HEK293 (cell line): ENCODE results near the gene KLHL17.
"Not testable (repeated sequence)": the region's sequence is repeated elsewhere in the genome, so short reads cannot be mapped to it uniquely, and the experiment has no call there.

Experiments
- CTCF ChIA-PET: fragments of 350-600 bp; formaldehyde crosslinking; extraction: SDS; loops from one replicate; lab custom pipeline; 2021; ENCODE audit warnings: antibody characterized with exemption; lab: Yijun Ruan, JAX
- POLR2A ChIA-PET: fragments of 300-600 bp; formaldehyde crosslinking; extraction: SDS; loops from one replicate; lab custom pipeline; 2020; ENCODE audit warnings: antibody characterized with exemption, inconsistent platforms; lab: Yijun Ruan, JAX
- H3K27ac ChIP-seq: fragments of 200-500 bp; sonication (Bioruptor generic); 2 replicates; pipeline ENCODE4 v1.5.1; 2014; ENCODE audit warnings: low read depth, low read length, control low read depth, inconsistent platforms; ENCODE audit errors: extremely low read depth
- H3K36me3 ChIP-seq, 2 experiments: fragments of 200-500 bp in 1 of 2; sonication (Bioruptor generic) in 1 of 2; 1 replicate in 1 of 2; 2 replicates in 1 of 2; pipeline ENCODE4 v1.5.1; 2014 to 2017; ENCODE audit warnings: inconsistent platforms in 2 of 2, low read length in 2 of 2; ENCODE audit not compliant: control insufficient read depth in 2 of 2, insufficient read depth in 1 of 2
- H3K4me1 ChIP-seq: fragments of 200-500 bp; sonication (Bioruptor generic); 2 replicates; pipeline ENCODE4 v1.5.1; 2014; ENCODE audit warnings: mild to moderate bottlenecking, low read length, inconsistent platforms; ENCODE audit not compliant: control insufficient read depth, insufficient read depth
- H3K4me3 ChIP-seq: 2 replicates; pipeline ENCODE4 v1.5.1; 2011; ENCODE audit warnings: low read depth, mild to moderate bottlenecking, control low read depth, low read length, moderate library complexity
- H3K9me3 ChIP-seq: fragments of 200-500 bp; sonication (Bioruptor generic); 2 replicates; pipeline ENCODE4 v1.5.1; 2014; ENCODE audit warnings: low read depth, low read length, inconsistent platforms; ENCODE audit not compliant: control insufficient read depth, insufficient read depth
- GLIS1 ChIP-seq: fragments of 450-650 bp; formaldehyde crosslinking; IDR thresholded peaks from 2 replicates; pipeline ENCODE4 v1.5.1; 2016; ENCODE audit warnings: missing biosample characterization, missing genetic modification characterization
- OVOL3 ChIP-seq: fragments of 450-650 bp; formaldehyde crosslinking; IDR thresholded peaks from 2 replicates; pipeline ENCODE4 v1.5.1; 2016; ENCODE audit warnings: missing biosample characterization, missing genetic modification characterization
- ZBTB17 ChIP-seq: fragments of 450-650 bp; formaldehyde crosslinking; IDR thresholded peaks from 2 replicates; pipeline ENCODE4 v1.5.1; 2016; ENCODE audit warnings: missing biosample characterization, missing genetic modification characterization
- ZNF311 ChIP-seq: fragments of 450-650 bp; formaldehyde crosslinking; IDR thresholded peaks from 2 replicates; pipeline ENCODE4 v1.5.1; 2017; ENCODE audit warnings: missing biosample characterization, missing genetic modification characterization, borderline replicate concordance
- ZNF394 ChIP-seq: fragments of 450-650 bp; formaldehyde crosslinking; IDR thresholded peaks from 2 replicates; pipeline ENCODE4 v1.5.1; 2016; ENCODE audit warnings: missing biosample characterization, missing genetic modification characterization, mild to moderate bottlenecking, moderate library complexity, borderline replicate concordance
- ZNF501 ChIP-seq: fragments of 450-650 bp; formaldehyde crosslinking; IDR thresholded peaks from 2 replicates; pipeline ENCODE4 v1.5.1; 2016; ENCODE audit warnings: missing biosample characterization, missing genetic modification characterization
- ZNF658 ChIP-seq: fragments of 450-650 bp; formaldehyde crosslinking; IDR thresholded peaks from 2 replicates; pipeline ENCODE4; 2016; ENCODE audit warnings: missing biosample characterization, missing genetic modification characterization
- ZNF747 ChIP-seq: fragments of 450-650 bp; formaldehyde crosslinking; IDR thresholded peaks from 2 replicates; pipeline ENCODE4 v1.5.1; 2016; ENCODE audit warnings: missing biosample characterization, missing genetic modification characterization
- ZNF791 ChIP-seq: fragments of 450-650 bp; formaldehyde crosslinking; IDR thresholded peaks from 2 replicates; pipeline ENCODE4 v1.5.1; 2016; ENCODE audit warnings: missing biosample characterization, missing genetic modification characterization
- TF ChIP-seq, protein P1 (sequence below): fragments of 450-650 bp; formaldehyde crosslinking; IDR thresholded peaks from 2 replicates; pipeline ENCODE4 v1.5.1; 2017; ENCODE audit warnings: missing biosample characterization, missing genetic modification characterization
- TF ChIP-seq, protein P2 (sequence below): fragments of 450-650 bp; formaldehyde crosslinking; IDR thresholded peaks from 2 replicates; pipeline ENCODE4 v1.5.1; 2016; ENCODE audit warnings: missing biosample characterization, missing genetic modification characterization
- TF ChIP-seq, protein P3 (sequence below): fragments of 450-650 bp; formaldehyde crosslinking; IDR thresholded peaks from 2 replicates; pipeline ENCODE4 v1.5.1; 2016; ENCODE audit warnings: missing biosample characterization, missing genetic modification characterization, borderline replicate concordance
- TF ChIP-seq, protein P4 (sequence below): fragments of 450-650 bp; formaldehyde crosslinking; IDR thresholded peaks from 2 replicates; pipeline ENCODE4 v1.5.1; 2016; ENCODE audit warnings: missing biosample characterization, missing genetic modification characterization
- TF ChIP-seq, protein P5 (sequence below): fragments of 450-650 bp; formaldehyde crosslinking; IDR thresholded peaks from 2 replicates; pipeline ENCODE4 v1.5.1; 2016; ENCODE audit warnings: missing biosample characterization, missing genetic modification characterization
- TF ChIP-seq, protein P6 (sequence below): fragments of 450-650 bp; formaldehyde crosslinking; IDR thresholded peaks from 2 replicates; pipeline ENCODE4 v1.5.1; 2016; ENCODE audit warnings: missing biosample characterization, missing genetic modification characterization

KLHL17 gene

DNA sequence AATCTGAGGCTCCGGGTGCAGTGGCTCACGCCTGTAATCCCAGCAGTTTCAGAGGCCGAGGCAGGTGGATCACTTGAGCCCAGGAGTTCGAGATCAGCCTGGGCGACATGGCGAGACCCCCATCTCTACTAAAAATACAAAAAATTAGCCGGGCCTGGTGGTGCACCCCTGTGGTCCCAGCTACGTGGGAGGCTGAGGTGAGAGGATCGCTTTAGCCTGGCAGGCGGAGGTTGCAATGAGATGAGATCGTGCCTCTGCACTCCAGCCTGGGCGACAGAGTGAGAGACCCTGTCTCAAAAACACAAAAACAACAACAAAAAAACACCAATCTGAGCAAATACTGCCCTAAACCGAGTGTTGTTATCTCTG lies 52.3 kb downstream of the KLHL17 start:
- H3K9me3 ChIP-seq, H3K36me3 ChIP-seq, H3K27ac ChIP-seq, H3K4me1 ChIP-seq, H3K4me3 ChIP-seq: not testable (repeated sequence)
- CTCF ChIA-PET = interaction anchor here (0.6 to 3.0 kb wide), 3 partner anchors 11 to 57 kb away, joined by 3 to 20 read pairs (median 3); no protein-coding TSS in a partner anchor
- TF ChIP-seq GLIS1 (tag by site-specific recombination) (peak; percentile 26), ZBTB17 (tag by site-specific recombination) (0 out of 2 replicates have a peak, but pooled peaks have one; percentile 45)
- POLR2A ChIA-PET = interaction anchor here (0.7 to 2.2 kb wide), 4 partner anchors 11 to 335 kb away, joined by 4 to 11 read pairs (median 10); partner anchors contain the start of gene HES4

DNA sequence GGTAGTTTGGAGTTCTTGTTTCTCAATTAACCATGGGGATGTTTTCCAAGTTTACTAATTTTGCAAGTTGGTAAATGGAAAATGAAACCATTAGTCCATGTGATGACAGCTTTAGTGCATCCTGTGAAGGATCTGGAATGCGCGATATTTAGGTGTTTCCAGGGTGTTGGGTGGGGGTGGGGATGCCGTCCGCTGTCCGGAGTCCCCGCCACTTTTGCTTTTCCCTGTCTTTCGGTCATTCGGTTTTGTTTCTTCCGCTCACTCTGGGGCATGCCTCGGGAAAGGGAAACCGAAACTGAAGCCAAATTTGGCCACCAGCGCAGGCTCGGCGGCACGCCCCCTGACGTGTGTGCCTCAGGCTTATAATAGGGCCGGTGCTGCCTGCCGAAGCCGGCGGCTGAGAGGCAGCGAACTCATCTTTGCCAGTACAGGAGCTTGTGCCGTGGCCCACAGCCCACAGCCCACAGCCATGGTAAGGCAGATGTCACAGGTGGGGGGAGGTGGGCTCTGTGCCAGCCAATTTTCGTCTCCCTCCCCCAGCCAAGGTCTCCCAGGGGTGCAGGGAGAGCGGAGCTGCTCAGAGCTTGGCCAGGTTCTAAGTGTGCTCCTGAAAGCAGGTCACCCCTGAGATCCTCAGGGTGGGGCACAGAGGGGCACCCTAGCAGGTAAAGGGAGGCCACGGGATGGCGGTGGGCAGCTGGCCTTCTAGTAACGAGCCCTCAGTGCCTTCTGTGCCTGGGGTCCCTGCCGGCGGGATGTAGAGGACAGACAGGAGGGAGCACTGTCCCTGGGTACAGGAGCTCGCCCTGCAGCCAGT lies 52.9 kb downstream of the KLHL17 start, which contains the start of gene ISG15:
ISG15 (plus strand) TSS at position 393 of the 817 bp plus-strand sequence; CDS start at position 470, 77 bp downstream.
- peaks cover 2 to 4% of the 10 kb centered on the region in 2 experiments; a peak in 2 of 3 replicates for H3K36me3 ChIP-seq
- H3K27ac ChIP-seq = no peak within 1 kb of the TSS
- H3K4me1 ChIP-seq = no peaks in the 10 kb centered on the region
- H3K4me3 ChIP-seq = peak within 1 kb of the TSS; percentile 32
- H3K9me3 ChIP-seq = no peaks in the 10 kb centered on the region
- ChIA-PET CTCF (interaction anchor here (0.6 to 3.0 kb wide), 6 partner anchors 11 to 238 kb away, joined by 3 to 20 read pairs (median 3); no protein-coding TSS in a partner anchor), POLR2A (interaction anchor here (0.5 to 2.2 kb wide), 8 partner anchors 11 to 334 kb away, joined by 3 to 11 read pairs (median 4); partner anchors contain the start of genes HES4 and RNF223)
- TF ChIP-seq, protein P1, sequence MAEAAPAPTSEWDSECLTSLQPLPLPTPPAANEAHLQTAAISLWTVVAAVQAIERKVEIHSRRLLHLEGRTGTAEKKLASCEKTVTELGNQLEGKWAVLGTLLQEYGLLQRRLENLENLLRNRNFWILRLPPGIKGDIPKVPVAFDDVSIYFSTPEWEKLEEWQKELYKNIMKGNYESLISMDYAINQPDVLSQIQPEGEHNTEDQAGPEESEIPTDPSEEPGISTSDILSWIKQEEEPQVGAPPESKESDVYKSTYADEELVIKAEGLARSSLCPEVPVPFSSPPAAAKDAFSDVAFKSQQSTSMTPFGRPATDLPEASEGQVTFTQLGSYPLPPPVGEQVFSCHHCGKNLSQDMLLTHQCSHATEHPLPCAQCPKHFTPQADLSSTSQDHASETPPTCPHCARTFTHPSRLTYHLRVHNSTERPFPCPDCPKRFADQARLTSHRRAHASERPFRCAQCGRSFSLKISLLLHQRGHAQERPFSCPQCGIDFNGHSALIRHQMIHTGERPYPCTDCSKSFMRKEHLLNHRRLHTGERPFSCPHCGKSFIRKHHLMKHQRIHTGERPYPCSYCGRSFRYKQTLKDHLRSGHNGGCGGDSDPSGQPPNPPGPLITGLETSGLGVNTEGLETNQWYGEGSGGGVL (tag by site-specific recombination) = no peak
- TF ChIP-seq OVOL3 (tag by site-specific recombination) (no peak), ZNF311 (no peak), ZNF394 (tag by site-specific recombination) (no peak), ZNF501 (tag by site-specific recombination) (no peak), ZNF658 (tag by site-specific recombination) (no peak), ZNF747 (no peak), ZNF791 (tag by site-specific recombination) (no peak)
- TF ChIP-seq, protein P2, sequence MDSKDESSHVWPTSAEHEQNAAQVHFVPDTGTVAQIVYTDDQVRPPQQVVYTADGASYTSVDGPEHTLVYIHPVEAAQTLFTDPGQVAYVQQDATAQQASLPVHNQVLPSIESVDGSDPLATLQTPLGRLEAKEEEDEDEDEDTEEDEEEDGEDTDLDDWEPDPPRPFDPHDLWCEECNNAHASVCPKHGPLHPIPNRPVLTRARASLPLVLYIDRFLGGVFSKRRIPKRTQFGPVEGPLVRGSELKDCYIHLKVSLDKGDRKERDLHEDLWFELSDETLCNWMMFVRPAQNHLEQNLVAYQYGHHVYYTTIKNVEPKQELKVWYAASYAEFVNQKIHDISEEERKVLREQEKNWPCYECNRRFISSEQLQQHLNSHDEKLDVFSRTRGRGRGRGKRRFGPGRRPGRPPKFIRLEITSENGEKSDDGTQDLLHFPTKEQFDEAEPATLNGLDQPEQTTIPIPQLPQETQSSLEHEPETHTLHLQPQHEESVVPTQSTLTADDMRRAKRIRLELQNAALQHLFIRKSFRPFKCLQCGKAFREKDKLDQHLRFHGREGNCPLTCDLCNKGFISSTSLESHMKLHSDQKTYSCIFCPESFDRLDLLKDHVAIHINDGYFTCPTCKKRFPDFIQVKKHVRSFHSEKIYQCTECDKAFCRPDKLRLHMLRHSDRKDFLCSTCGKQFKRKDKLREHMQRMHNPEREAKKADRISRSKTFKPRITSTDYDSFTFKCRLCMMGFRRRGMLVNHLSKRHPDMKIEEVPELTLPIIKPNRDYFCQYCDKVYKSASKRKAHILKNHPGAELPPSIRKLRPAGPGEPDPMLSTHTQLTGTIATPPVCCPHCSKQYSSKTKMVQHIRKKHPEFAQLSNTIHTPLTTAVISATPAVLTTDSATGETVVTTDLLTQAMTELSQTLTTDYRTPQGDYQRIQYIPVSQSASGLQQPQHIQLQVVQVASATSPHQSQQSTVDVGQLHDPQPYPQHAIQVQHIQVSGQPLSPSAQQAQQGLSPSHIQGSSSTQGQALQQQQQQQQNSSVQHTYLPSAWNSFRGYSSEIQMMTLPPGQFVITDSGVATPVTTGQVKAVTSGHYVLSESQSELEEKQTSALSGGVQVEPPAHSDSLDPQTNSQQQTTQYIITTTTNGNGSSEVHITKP (tag by site-specific recombination) = peak; percentile 75
- TF ChIP-seq, protein P3, sequence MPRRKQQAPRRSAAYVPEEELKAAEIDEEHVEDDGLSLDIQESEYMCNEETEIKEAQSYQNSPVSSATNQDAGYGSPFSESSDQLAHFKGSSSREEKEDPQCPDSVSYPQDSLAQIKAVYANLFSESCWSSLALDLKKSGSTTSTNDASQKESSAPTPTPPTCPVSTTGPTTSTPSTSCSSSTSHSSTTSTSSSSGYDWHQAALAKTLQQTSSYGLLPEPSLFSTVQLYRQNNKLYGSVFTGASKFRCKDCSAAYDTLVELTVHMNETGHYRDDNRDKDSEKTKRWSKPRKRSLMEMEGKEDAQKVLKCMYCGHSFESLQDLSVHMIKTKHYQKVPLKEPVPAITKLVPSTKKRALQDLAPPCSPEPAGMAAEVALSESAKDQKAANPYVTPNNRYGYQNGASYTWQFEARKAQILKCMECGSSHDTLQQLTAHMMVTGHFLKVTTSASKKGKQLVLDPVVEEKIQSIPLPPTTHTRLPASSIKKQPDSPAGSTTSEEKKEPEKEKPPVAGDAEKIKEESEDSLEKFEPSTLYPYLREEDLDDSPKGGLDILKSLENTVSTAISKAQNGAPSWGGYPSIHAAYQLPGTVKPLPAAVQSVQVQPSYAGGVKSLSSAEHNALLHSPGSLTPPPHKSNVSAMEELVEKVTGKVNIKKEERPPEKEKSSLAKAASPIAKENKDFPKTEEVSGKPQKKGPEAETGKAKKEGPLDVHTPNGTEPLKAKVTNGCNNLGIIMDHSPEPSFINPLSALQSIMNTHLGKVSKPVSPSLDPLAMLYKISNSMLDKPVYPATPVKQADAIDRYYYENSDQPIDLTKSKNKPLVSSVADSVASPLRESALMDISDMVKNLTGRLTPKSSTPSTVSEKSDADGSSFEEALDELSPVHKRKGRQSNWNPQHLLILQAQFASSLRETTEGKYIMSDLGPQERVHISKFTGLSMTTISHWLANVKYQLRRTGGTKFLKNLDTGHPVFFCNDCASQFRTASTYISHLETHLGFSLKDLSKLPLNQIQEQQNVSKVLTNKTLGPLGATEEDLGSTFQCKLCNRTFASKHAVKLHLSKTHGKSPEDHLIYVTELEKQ = peak; percentile 73
- TF ChIP-seq, protein P4, sequence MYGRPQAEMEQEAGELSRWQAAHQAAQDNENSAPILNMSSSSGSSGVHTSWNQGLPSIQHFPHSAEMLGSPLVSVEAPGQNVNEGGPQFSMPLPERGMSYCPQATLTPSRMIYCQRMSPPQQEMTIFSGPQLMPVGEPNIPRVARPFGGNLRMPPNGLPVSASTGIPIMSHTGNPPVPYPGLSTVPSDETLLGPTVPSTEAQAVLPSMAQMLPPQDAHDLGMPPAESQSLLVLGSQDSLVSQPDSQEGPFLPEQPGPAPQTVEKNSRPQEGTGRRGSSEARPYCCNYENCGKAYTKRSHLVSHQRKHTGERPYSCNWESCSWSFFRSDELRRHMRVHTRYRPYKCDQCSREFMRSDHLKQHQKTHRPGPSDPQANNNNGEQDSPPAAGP (tag by site-specific recombination) = 0 out of 2 replicates have a peak, but pooled peaks have one; percentile 37
- TF ChIP-seq, protein P5, sequence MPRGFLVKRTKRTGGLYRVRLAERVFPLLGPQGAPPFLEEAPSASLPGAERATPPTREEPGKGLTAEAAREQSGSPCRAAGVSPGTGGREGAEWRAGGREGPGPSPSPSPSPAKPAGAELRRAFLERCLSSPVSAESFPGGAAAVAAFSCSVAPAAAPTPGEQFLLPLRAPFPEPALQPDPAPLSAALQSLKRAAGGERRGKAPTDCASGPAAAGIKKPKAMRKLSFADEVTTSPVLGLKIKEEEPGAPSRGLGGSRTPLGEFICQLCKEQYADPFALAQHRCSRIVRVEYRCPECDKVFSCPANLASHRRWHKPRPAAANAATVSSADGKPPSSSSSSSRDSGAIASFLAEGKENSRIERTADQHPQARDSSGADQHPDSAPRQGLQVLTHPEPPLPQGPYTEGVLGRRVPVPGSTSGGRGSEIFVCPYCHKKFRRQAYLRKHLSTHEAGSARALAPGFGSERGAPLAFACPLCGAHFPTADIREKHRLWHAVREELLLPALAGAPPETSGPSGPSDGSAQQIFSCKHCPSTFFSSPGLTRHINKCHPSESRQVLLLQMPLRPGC (tag by site-specific recombination) = 0 out of 2 replicates have a peak, but pooled peaks have one; percentile 51
- TF ChIP-seq, protein P6, sequence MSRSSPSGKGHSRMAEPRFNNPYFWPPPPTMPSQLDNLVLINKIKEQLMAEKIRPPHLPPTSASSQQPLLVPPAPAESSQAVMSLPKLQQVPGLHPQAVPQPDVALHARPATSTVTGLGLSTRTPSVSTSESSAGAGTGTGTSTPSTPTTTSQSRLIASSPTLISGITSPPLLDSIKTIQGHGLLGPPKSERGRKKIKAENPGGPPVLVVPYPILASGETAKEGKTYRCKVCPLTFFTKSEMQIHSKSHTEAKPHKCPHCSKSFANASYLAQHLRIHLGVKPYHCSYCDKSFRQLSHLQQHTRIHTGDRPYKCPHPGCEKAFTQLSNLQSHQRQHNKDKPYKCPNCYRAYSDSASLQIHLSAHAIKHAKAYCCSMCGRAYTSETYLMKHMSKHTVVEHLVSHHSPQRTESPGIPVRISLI (tag by site-specific recombination) = no peak
